GM21390 (cell line): ENCODE measurements around the gene NCOA3.
"Not testable (repeated sequence)": the region's sequence is repeated elsewhere in the genome, so short reads cannot be mapped to it uniquely, and the experiment has no call there.

Experiments
- ATAC-seq: cut with Tn5 transposase; IDR thresholded peaks from one replicate; pipeline ENCODE4 v1.9.1; 2021; ENCODE audit not compliant: unreplicated experiment

Gene NCOA3

DNA sequence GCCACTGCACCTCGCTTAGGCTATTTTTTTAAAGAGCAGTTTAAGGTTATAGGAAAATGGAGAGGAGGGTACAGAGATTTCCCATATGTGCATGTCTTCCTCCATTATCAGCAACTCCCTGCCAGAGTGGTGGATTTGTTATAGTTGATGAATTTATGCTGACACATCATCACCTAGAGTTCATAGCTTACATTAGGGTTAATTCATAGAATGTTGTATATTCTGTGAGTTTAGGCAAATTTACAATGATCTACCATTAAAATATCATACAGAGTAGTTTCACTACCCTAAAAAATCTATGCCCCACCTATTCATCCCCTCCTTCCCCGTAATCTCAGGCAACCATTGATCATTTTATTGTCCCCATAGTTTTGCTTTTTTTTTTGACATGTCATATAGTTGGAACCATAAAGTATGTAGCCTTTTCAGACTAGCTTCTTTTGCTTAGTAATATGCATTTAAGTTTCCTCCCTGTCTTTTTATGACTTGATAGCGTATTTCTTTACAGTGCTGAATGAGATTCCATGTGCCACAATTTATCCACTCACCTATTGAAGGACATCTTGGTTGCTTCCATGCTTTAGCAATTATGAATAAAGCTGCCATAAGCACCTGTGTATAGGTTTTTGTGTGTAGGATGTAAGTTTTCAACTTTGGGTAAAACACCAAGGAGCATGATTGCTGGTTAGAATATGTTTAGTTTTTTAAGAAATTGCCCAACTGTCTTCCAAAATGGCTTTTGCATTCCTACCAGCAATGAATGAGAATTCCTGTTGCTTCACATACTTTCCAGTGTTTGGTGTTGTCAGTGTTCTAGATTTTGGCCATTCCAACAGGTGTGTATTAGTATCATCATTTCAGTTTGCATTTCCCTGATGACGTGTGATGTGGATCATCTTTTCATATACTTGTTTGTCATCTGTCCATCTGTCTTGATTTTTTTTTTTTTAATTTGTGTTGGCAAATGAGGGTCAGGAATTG lies 60.2 kb downstream of the NCOA3 start:
- no peak for ATAC-seq

GRCh38 chr20:47566269-47566668 lies 64.6 kb downstream of the NCOA3 start:
- ATAC-seq: no peak

DNA sequence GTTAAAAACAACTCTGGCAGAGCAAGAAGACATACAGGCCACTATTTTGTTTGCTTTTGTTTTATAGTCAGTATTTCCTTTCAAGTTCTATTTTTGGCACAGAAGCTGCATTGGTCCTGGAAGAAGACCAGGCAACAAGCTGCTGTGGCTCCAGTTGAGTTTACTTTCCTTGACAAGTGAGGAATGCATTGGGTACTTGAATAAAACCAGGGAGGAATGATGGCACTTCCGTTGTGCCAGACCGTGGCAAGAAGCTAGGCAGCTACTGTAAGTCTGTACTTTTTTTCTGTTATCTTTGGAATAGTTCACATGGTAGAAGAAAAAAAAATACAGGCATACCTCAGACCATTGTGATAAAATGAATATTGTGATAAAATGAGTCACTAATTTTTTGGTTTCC lies 66.3 kb downstream of the NCOA3 start:
- no peak for ATAC-seq

- ATAC-seq: no peak
These were observed 67.2 kb downstream of the NCOA3 start for GRCh38 chr20:47568837-47569410.

- no peak for ATAC-seq
These were observed 69.7 kb downstream of the NCOA3 start for GRCh38 chr20:47571426-47571825.

DNA sequence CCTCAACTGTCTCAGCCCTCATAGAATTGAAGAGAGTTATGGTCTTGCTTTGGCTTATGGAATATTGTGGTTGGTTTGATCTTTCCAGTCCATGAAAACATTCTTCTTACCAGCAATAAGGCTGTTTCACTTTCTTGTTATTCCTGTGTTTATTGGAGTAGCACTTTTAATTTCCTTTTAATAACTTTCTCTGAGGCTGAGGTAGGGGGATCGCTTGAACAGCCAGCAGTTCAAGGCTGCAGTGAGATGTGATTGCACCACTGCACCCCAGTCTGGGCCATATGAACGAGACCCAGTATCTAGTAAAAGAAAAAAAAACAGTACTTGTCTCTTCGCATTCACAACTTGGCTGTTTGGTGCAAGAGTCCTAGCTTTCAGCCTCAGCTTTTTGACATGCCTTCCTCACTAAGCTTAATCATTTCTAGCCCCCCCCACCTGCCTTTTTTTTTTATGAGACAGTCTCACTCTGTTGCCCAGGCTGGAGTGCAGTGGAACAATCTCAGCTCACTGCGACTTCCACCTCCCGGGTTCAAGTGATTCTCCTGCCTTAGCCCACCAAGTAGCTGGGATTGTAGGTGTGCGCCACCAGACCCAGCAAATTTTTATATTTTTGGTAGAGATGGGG lies 70.5 kb downstream of the NCOA3 start:
- ATAC-seq: no peak

- ATAC-seq: no peak
These were observed 71.9 kb downstream of the NCOA3 start for GRCh38 chr20:47573559-47573958.

GRCh38 chr20:47574616-47575364 lies 73.1 kb downstream of the NCOA3 start:
- ATAC-seq: no peak

DNA sequence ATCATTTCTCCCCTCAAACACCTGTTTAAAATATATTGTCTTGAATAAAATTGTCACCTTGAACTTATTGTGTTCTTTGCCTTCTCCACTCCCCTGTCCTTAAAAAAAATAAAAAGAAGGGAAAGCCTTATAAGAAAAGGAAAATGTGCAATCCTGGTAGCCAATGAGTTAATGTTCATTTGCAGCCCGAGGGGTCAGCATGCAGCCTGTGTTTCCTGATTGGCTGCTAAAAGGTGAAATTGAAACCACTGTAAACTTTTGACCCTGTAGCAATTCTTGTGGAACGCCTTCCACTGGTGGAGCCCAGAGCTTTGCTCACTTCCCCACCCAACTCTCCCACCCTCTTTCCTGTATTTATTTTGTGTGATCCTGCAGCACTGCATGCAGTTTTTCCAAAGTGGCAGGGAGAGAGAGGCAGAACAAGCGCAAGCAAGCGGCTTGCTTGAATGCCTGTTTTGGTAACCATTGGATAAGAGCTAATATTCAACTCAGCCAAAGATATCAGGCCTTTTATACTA lies 74.9 kb downstream of the NCOA3 start:
- ATAC-seq: no peak

DNA sequence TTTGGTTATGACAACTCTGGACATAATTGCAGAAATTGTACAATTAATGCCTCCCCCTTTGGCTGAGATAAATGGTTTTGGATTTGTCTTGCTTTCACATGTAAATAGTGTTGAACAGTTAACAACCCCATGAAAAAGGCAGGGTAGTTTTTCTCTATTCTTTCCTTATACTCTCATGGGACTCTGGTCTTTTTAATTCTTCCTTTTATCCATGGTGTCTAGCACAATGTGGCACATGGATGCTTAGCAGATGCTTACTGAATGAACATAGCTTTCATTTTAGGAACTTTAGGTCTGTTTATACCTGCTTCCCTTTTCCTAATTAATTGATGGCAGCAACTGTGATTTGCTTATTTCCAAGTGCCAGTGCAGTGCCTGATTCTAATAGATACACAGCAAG lies 75.6 kb downstream of the NCOA3 start:
- no peak for ATAC-seq

DNA sequence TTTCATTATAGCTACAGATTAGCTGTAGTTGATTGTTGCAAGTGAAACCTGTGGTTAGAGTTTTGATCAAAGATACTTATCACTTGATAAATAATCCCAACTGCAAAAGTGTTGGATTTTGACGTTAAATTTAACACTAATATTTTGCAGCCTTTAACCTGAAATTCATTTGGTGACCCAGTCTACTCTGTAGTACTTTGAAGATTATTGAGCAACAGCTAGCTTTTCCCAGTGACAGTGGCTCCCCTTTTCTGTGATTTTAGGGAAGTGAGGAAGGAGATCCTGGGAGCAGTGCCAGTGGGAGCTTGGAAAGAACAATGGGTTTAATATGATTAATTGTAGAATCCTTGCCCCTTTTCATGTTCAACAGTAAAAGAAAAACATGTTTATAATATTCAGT lies 76.9 kb downstream of the NCOA3 start:
- ATAC-seq: no peak

DNA sequence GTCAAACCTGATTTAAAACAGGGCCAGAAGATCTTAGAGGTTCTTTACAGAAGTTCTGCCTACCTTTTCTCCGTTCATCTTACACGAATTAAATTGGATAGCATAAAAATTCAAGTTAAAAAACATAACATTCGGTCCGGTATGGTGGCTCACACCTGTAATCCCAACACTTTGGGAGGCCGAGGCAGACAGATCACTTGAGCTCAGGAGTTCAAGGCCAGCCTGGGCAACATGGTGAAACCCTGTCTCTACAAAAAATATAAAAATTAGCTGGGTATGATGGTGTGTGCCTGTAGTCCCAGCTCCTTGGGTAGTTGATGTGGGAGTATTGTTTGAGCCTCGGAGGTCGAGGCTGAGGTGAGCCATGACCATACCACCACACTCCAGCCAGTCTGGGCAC lies 79.0 kb downstream of the NCOA3 start:
- ATAC-seq: not testable (repeated sequence)

DNA sequence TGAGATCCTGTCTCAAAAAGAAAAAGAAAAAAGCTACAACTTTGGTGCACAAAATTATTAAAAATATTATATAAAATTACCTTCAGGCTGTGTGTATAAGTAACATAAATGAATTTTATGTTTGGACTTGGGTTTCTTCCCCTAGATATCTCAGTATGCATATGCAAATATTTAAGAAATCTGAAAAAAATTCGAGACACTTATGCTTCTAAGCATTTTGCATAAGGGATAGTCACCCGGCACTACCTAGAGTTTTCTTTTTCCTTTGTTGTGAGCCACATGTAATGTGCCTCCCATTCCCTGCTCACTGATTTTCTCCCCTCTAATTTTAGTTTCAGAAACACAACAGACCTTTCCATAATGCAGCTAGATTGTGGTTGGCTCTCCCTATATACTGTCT lies 79.4 kb downstream of the NCOA3 start:
- no peak for ATAC-seq

- no peak for ATAC-seq
These were observed 81.9 kb downstream of the NCOA3 start for GRCh38 chr20:47583551-47583950.

DNA sequence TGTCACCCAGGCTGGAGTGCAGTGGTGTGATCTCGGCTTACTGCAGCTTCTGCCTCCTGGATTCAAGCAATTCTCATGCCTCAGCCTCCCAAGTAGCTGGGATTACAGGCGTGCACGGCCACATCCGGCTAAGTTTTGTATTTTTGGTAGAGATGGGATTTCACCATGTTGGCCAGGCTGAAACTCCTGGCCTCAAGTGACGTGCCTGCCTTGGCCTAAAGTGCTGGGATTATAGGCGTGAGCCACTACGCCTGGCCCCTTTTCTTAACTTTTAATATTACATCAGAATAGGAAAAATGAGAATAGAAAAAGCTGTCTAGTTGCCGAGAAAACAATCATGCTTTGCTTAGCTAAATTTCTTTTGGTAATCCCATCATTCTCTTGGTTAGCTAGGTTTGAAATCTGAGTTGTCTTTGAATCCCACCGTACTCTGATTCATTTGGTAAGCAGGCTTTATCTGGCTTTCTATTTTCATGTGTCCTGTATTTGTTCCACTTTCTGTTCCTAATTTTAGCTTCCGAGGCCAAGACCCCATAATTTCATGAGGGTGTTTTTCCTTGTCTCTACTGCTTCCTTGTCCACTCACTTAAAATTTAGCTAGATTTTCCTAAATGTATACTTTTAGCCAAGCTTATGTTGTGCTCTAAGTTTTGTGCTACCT lies 83.5 kb downstream of the NCOA3 start:
- ATAC-seq: no peak

GRCh38 chr20:47586649-47587294 lies 85.1 kb downstream of the NCOA3 start:
- no peak for ATAC-seq

DNA sequence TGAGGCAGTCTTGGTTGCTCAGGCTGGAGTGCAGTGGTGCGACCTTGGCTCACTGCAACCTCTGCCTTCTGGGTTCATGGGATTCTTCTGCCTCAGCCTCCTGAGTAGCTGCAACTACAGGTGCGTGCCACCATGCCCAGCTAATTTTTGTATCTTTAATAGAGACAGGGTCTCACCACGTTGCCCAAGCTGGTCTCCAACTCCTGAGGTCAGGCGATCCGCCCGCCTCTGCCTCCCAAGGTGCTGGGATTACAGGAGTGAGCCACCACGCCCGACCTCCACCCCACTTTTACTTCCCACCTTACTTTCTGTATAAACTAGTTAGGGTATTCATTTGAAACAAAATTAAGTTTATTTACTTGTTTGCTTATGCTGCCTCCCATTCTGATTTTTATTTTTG lies 86.5 kb downstream of the NCOA3 start:
- no peak for ATAC-seq

- ATAC-seq: no peak
These were observed 89.5 kb downstream of the NCOA3 start for GRCh38 chr20:47591231-47591630.

GRCh38 chr20:47594157-47594556 lies 92.5 kb downstream of the NCOA3 start:
- ATAC-seq: no peak

DNA sequence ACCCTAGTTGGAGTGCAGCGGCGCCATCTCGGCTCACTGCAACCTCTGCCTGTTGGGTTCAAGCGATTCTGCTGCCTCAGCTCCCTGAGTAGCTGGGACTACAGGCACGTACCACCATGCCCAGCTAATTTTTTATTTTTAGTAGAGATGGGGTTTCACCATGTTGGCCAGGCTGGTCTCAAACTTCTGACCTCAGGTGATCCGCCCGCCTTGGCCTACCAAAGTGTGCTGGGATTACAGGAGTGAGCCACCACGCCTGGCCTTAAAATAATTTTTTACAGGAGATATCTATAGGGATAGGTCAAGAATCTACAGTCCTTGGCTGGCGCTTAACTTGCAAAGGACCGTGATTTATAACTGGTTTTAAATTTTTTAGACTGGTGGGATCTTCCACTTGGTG lies 93.5 kb downstream of the NCOA3 start:
- not testable (repeated sequence) for ATAC-seq
